Uterus (tissue), 4 donors: ENCODE results near the gene TAC3. TPM values are rescaled to one million over a fixed set of nuclear protein-coding genes. Genes with fewer than 3 reads are reported as not detected.

Experiments used
- DNase-seq, 2 donors: peaks; one replicate each; pipeline ENCODE4 v3.0.0-alpha.2; 2019 to 2020
- H3K27ac ChIP-seq, 2 donors: fragments of 200-600 bp; sonication (generic); 1 replicate in 1 of 2; 2 replicates in 1 of 2; pipeline ENCODE4 v1.5.1; 2016 to 2018
- H3K27me3 ChIP-seq, 2 donors: fragments of 200-600 bp; sonication (generic); one replicate each; pipeline ENCODE4 v1.5.1; 2018 to 2019; ENCODE audit warnings: control low read depth in 1 of 2
- H3K36me3 ChIP-seq, 2 donors: fragments of 200-600 bp; sonication (generic); one replicate each; pipeline ENCODE4 v1.5.1; 2019; ENCODE audit warnings: control low read depth in 1 of 2
- H3K4me1 ChIP-seq, 2 donors: fragments of 200-600 bp; sonication (generic); one replicate each; pipeline ENCODE4 v1.5.1; 2018 to 2019; ENCODE audit warnings: control low read depth in 1 of 2
- H3K4me3 ChIP-seq, 2 donors: fragments of 200-600 bp; sonication (generic); 1 replicate in 1 of 2; 2 replicates in 1 of 2; pipeline ENCODE4 v1.5.1; 2018 to 2019; ENCODE audit warnings: mild to moderate bottlenecking in 1 of 2
- H3K9me3 ChIP-seq, 2 donors: fragments of 200-600 bp; sonication (generic); one replicate each; pipeline ENCODE4 v1.5.1; 2019; ENCODE audit warnings: control low read depth in 1 of 2
- CTCF ChIP-seq, 4 experiments: fragments of 200-600 bp in 2 of 4; fragments of 450-650 bp in 2 of 4; sonication (generic) in 2 of 4; IDR thresholded peaks; one replicate each; pipeline ENCODE4 v1.5.1; 2016 to 2019; ENCODE audit warnings: antibody characterized with exemption in 4 of 4, mild to moderate bottlenecking in 2 of 4, moderate library complexity in 1 of 4
- POLR2A ChIP-seq, 2 donors: fragments of 450-650 bp; IDR thresholded peaks; one replicate each; pipeline ENCODE4 v1.6.1; 2016; ENCODE audit warnings: antibody characterized with exemption in 2 of 2, mild to moderate bottlenecking in 1 of 2, moderate library complexity in 1 of 2
- intact Hi-C: fragments of 100-400 bp; cut with DNase I; formaldehyde crosslinking; loops from one replicate; pipeline ENCODE4 v1.15.1; 2023; ENCODE audit warnings: low total_unique reads
- total RNA-seq, 4 donors: library from RNA; depleted of rRNA in 3 of 4; stranded (reverse); fragments of >200 nt in 3 of 4; gene quantifications; one replicate each; pipeline versions ENCODE4 v1.1.0 to v1.2.4, GENCODE V29; 2014 to 2023
- donor health status: DM: yes; HTN: yes; CAD: no.

The TAC3 gene
- total RNA-seq, 4 donors from 2014 or later, result not detected

- Histone ChIP-seq H3K36me3 (no peaks in the 10 kb centered on the region), H3K4me1 (no peaks in the 10 kb centered on the region), H3K27me3 (no peaks in the 10 kb centered on the region), H3K9me3 (no peaks in the 10 kb centered on the region), H3K27ac (no peak overlapping the region), H3K4me3 (no peak overlapping the region)
- no peak for TF ChIP-seq POLR2A (IDR thresholded peaks at IDR 0.05)
- intact Hi-C loops, result no loop called here
- DNase-seq, result no peak
These were observed 15.5 kb upstream of the TAC3 start for GRCh38 chr12:57031789-57032188.

- H3K4me3 ChIP-seq, result no peak overlapping the region
- H3K27ac ChIP-seq, result no peak overlapping the region
- intact Hi-C loops, result no loop called here
- H3K9me3 ChIP-seq, result no peaks in the 10 kb centered on the region
- DNase-seq, result no peak
- no peaks in the 10 kb centered on the region for H3K27me3 ChIP-seq
- TF ChIP-seq CTCF (IDR thresholded peaks at IDR 0.05) (no peak), POLR2A (IDR thresholded peaks at IDR 0.05) (no peak)
- H3K4me1 ChIP-seq, result no peaks in the 10 kb centered on the region
- H3K36me3 ChIP-seq, result no peaks in the 10 kb centered on the region
These were observed 14.9 kb upstream of the TAC3 start for GRCh38 chr12:57031138-57031725.

GRCh38 chr12:57029457-57029856 is 13.1 kb upstream of the TAC3 start:
- Histone ChIP-seq H3K9me3 (no peaks in the 10 kb centered on the region), H3K27ac (no peak overlapping the region), H3K4me1 (no peaks in the 10 kb centered on the region), H3K4me3 (no peak overlapping the region), H3K27me3 (no peaks in the 10 kb centered on the region), H3K36me3 (no peaks in the 10 kb centered on the region)
- no peak for DNase-seq
- intact Hi-C loops, result no loop called here
- TF ChIP-seq POLR2A (IDR thresholded peaks at IDR 0.05) (no peak), CTCF (IDR thresholded peaks at IDR 0.05) (no peak)

GRCh38 chr12:57027805-57028153 is 11.4 kb upstream of the TAC3 start:
- Histone ChIP-seq H3K4me3 (no peak overlapping the region), H3K4me1 (no peaks in the 10 kb centered on the region), H3K27me3 (no peaks in the 10 kb centered on the region), H3K27ac (no peak overlapping the region), H3K9me3 (no peaks in the 10 kb centered on the region), H3K36me3 (no peaks in the 10 kb centered on the region)
- TF ChIP-seq POLR2A (IDR thresholded peaks at IDR 0.05), result no peak
- TF ChIP-seq CTCF (IDR thresholded peaks at IDR 0.05), result no peak
- no peak for DNase-seq
- intact Hi-C loops, result no loop called here

GRCh38 chr12:57027011-57027804 is 10.9 kb upstream of the TAC3 start:
- no peak for TF ChIP-seq CTCF (IDR thresholded peaks at IDR 0.05)

More at GRCh38 chr12:57027011-57027804, 10.9 kb upstream of the TAC3 start:
- H3K27me3 ChIP-seq, result no peaks in the 10 kb centered on the region
- no peaks in the 10 kb centered on the region for H3K36me3 ChIP-seq
- no peak overlapping the region for H3K4me3 ChIP-seq
- intact Hi-C loops, result no loop called here
- H3K4me1 ChIP-seq, result no peaks in the 10 kb centered on the region
- no peaks in the 10 kb centered on the region for H3K9me3 ChIP-seq
- no peak for DNase-seq
- H3K27ac ChIP-seq, result no peak overlapping the region
